DOHH2 (cell line): ENCODE data around the gene FKBP5.

ENCODE experiments used
- EZH2phosphoT487 ChIP-seq: fragments of 200-600 bp; sonication (generic); IDR thresholded peaks from 2 replicates; pipeline ENCODE4 v1.6.1; 2017; ENCODE audit warnings: borderline replicate concordance, mild to moderate bottlenecking, antibody characterized with exemption, low read length, moderate library complexity, mixed read lengths
- TF ChIP-seq, protein P1 (sequence below): fragments of 200-600 bp; sonication (generic); IDR thresholded peaks from one replicate; pipeline ENCODE4 v1.5.1; 2014; ENCODE audit warnings: antibody characterized with exemption, mild to moderate bottlenecking, low read depth, low read length; ENCODE audit not compliant: poor library complexity, severe bottlenecking

DNA sequence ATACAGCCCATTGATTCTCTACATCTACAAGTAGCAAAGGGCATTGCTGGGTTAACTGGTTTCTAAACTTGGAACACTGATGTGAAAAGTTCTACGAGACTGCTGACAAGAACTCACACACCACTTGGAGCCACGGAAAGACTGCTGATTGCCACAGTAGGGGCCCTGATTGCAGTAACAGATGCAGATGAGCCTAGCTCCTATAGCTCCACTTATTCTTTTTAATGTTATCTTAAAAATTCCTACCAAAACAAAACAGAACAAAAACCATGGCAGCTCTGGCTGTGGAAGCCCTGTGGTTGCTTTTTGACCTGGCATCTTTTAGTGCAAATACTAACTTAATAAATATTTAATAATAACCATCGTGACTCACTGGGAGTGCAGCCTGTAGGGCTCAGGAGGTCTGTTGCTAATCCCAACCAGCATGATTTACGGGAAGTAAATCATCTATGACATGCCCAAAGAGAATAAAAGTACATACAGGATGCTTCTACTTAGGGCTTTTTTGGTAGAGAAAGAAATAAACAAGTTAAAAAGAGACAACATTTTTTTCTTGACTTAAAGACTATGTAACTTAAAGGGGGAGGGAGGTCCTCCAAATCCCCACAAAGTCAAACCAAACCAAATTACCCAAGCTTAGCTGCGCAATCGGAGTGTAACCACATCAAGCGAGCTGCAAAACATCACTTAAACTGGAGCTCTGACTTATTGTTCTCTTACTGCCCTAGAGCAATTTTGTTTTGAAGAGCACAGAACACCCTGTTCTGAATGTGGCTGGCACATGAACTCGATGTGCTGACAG, 87.2 kb downstream of the FKBP5 start:
- TF ChIP-seq, protein P1, sequence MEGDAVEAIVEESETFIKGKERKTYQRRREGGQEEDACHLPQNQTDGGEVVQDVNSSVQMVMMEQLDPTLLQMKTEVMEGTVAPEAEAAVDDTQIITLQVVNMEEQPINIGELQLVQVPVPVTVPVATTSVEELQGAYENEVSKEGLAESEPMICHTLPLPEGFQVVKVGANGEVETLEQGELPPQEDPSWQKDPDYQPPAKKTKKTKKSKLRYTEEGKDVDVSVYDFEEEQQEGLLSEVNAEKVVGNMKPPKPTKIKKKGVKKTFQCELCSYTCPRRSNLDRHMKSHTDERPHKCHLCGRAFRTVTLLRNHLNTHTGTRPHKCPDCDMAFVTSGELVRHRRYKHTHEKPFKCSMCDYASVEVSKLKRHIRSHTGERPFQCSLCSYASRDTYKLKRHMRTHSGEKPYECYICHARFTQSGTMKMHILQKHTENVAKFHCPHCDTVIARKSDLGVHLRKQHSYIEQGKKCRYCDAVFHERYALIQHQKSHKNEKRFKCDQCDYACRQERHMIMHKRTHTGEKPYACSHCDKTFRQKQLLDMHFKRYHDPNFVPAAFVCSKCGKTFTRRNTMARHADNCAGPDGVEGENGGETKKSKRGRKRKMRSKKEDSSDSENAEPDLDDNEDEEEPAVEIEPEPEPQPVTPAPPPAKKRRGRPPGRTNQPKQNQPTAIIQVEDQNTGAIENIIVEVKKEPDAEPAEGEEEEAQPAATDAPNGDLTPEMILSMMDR = no peak
- TF ChIP-seq EZH2phosphoT487 = no peak
